Measurements from ENCODE around the gene DOCK4. TPM values are rescaled to one million over a fixed set of nuclear protein-coding genes. Genes with fewer than 3 reads are reported as not detected.

The DOCK4 gene
- total and polyA plus RNA-seq, 2 of the 8 experiments (the other 6 are each of a cell fraction or from before 2014, with no cell fraction given): 5.1 to 23.6 TPM

GRCh38 chr7:112019932-112020331 lies 186.3 kb downstream of the DOCK4 start (continued):
- TF ChIP-seq EZH2 (IDR thresholded peaks at IDR 0.05; ENCODE audit: low read depth, low read length, severe bottlenecking): no peak
- no peak for TF ChIP-seq ZNF274 (IDR thresholded peaks at IDR 0.05; ENCODE audit: borderline replicate concordance, extremely low read depth, low read length)
- no peak for TF ChIP-seq ATF3 (IDR thresholded peaks at IDR 0.05; ENCODE audit: insufficient read depth, low read depth, low read length)

Measured in H1 (cell line).